GM21515 (cell line): ENCODE measurements around the gene LCN15.
A peak's percentile ranks its signal among the peaks of the same experiment; 100 is the strongest.
"Not testable (repeated sequence)": the region's sequence is repeated elsewhere in the genome, so short reads cannot be mapped to it uniquely, and the experiment has no call there.

ENCODE experiments used
- ATAC-seq: cut with Tn5 transposase; IDR thresholded peaks from one replicate; pipeline ENCODE4 v1.9.1; 2021; ENCODE audit not compliant: unreplicated experiment

The LCN15 gene

DNA sequence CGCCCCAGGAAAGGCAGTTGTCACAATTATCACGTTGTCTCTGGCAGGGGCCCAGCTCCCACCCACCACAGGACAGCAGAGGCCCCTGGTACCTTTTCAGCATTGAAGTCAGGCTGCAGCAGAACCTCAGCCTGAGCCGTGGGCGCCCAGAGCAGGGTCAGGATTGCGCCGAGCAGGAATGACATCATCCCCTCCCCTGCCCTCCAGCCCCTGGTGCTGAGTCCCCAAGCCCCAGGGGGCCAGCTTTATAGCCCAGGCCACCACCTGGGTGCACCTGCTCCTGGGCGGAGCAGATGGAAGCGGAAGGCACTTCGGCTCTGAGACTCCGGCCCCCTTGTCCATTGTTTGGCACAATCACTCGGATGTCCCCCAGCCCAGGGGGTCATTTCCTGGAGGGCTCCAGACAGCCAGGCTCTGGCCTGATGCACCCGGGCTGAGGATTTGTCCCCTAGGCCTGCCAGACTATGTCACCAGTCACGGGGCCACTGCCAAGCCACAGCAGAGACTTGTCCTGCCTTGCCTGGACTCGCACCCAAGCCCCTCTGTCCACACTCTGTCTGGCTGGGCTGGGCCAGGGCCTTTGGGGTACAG is at the start of gene LCN15:
LCN15 (minus strand) TSS at position 218 of the 591 bp plus-strand sequence; CDS start at position 188, 30 bp downstream.
- ATAC-seq, result no peak

DNA sequence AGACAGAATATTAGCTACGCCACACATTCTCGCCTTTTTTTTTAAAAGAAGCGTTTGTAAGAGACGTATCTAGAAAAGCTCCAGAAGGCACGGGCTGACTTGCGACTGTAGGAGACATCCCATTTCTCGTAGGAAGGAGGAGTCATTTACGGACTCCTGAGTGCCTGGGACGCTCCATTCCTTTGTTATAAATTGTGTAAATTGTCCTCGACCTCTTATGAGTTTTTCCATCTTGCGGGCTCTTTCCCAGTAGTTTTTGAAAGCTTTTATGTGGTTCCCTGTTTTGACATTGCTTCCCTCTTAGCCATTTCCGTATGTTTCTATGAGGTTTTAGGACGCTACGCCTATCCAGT is 44.5 kb upstream of the LCN15 start:
- no peak for ATAC-seq

DNA sequence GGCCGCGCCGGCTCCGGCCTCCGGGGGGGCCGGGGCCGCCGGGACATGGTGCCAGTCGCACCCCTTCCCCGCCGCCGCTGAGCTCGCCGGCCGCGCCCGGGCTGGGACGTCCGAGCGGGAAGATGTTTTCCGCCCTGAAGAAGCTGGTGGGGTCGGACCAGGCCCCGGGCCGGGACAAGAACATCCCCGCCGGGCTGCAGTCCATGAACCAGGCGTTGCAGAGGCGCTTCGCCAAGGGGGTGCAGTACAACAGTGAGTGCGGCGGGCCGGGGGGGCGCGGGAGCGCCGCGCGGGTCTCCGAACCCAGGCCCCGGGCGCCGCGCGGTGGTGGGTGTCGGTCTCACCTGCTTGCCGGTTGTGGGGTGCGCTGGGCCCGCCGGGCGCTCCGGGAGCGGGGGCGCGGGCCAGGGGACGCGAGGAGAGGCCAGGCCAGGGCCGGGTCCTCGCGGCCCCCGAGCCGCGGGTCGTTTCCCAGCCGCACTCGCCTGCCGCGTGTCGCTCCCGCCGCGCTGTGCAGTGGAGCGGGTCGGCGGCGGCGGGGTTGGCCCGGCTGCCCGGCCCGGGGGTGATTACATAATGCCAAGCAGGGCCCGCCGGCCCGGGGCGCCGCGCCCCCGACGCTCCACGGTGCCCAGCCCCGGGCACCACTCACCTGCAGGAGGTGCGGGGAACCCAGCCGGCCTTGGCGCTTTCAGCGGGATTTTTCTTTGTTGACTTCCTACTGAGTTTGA is 43.9 kb upstream of the LCN15 start:
- peak; percentile 28 for ATAC-seq

DNA sequence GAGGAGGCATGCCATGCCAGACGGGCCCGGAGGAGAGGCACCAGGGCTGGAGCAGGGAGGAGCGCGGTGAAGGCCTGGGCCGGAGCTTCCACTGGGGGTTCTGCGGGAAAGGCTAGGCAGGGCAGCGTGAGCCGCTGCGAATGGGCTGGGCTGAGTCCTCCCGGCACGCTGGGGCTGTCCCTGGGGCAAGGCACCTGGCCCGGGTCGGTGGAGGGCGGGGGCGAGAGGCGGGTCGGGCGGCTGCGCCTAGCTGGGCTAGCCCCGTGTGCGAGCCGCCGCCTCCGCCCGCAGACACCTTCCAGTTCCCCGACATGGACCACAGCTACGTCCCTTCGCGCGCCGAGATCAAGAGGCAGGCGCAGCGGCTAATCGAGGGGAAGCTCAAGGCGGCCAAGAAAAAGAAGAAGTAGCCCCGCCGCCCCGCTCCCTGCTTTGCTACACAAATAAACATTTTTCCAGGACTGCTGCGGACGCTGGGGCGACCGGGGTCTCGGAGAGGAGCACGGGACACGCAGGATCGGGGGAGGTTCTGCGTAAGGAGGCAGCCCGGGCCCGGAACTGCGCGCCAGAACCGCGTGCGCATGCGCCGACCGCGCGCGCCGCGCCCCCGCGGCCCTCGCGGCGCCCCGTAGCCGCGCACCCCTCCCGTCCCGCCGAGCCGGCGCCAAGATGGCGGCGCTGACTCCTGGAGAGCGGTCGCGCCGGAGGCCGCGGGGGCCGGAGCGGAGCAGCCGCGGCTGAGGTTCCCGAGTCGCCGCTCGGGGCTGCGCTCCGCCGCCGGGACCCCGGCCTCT is 43.2 kb upstream of the LCN15 start, which contains the start of gene RABL6:
RABL6 (plus strand) TSS at position 668 of the 794 bp plus-strand sequence. CDS start 249 bp downstream, outside the sequence.
- ATAC-seq, result peak; percentile 69

DNA sequence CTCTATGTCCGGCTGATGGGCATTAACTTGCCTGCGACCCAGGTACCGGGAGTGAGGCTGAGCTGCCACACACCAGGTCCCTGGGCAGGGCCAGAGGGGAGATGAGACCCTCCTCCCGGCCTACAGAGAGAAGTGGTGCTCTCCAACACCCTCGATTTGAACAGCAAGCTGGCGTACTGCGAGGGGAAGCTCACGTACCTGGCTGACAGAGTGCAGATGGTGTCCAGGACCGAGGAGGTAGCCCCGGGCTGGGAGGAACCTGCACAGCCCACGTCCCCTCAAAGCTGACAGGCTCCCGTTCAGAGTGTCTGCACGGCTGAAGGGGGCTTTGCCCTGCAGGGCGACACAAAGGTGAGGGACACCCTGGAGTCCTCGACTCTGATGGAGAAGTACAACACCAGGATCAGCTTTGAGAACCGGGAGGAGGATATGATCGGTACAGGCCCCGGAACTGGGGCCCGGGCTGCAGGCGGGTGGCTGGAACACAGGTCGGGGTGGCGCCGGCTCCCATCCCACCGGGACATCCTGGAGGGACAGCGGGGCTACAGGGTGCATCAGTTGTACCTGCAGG is 42.4 kb upstream of the LCN15 start:
- ATAC-seq, result no peak

GRCh38 chr9:136806067-136806466 is 41.7 kb upstream of the LCN15 start:
- no peak for ATAC-seq

DNA sequence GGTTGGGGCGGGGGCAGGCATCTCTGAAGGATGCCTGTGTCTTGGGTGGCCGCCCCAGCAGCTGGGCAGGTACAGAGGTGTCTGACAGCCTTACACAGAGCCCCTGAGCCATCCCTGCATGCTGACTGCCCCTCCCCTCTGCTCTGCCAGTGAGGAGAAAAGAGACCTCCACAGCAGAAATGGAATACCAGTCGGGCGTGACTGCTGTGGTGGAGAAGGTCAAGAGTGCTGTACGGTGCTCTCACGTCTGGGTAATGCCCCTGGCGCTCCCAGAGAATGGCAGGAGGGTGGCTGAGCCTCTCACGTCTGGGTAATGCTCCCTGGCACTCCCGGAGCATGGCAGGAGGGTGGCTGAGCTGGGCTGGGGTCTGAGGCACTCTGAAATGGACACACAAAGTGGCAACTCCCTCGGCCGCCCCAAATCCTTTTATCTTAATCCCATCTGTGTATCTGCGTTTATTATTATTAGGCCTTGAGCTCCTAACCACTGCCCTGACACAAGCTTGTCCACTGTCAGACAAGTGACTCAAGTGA is 41.0 kb upstream of the LCN15 start:
- ATAC-seq, result no peak

DNA sequence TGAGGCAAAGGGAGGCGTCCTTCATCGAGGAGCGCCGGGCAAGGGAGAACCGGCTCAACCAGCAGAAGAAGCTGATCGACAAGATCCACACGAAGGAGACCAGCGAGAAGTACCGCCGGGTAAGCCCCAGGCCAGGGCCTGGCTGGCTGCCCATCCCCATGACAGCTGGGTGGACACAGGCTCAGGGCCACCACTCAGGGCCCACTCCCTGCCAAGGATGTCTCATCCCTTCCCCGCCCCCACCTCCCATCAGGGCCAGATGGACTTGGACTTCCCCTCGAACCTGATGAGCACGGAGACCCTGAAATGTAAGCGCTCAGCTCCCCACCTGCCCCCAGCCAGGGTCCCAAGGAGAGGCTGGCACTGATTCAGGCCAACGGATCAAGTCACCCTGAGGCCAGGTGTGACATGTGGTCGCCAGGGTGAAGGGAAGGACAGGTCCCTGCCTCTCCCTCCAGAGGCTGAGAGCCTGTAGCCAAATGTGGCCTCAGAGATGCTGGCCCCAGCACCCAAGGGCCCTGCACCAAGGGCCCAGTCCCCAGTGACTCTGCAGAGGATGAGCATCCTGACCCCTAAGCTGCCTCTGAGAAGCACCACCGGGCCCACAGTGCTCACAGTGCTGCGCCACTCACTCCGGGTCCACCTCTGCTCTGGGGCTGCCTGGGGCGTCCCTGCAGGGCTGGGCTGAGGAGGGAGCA is 40.3 kb upstream of the LCN15 start:
- ATAC-seq, result no peak

GRCh38 chr9:136803551-136804508 is 39.5 kb upstream of the LCN15 start:
- ATAC-seq, result no peak

DNA sequence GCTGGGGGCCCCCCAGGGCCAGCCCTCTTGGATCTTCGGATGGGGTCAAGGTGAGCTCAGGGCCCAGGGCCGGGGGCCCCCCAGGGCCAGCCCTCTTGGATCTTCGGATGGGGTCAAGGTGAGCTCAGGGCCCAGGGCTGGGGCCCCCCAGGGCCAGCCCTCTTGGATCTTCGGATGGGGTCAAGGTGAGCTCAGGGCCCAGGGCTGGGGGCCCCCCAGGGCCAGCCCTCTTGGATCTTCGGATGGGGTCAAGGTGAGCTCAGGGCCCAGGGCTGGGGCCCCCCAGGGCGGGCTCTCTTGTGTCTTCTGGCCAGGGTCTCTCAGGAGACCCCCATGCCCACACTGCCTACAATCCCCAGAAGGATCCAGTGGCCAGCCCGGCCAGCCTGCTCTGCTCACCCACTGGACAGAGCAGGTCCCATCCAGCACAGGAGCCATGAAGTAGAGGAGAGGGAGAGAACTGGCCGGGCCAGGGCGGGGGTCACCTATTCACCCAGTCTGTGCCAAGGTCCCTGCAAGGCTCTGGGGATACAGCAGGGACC is 38.8 kb upstream of the LCN15 start:
- not testable (repeated sequence) for ATAC-seq

DNA sequence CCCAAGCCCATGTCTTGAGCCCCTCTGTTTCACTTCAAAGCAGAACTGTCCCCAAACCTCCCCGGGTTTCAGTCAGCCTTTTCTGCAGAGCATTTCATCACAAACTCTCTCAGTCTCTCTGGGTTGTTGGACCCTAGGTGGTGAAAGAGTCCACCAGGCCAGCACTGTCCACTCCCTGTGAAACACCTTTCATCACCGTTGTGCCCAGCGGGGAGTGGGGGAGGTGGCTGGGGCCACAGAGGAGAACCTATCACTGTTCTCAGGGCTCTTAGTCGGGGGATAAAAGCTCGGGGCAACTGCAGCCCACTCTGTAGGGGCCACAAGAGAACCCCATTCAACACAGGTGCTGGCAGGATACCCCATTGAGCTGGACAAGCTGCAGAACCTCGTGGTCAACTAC is 38.0 kb upstream of the LCN15 start:
- no peak for ATAC-seq

GRCh38 chr9:136799854-136800657 is 35.7 kb upstream of the LCN15 start:
- ATAC-seq, result no peak

DNA sequence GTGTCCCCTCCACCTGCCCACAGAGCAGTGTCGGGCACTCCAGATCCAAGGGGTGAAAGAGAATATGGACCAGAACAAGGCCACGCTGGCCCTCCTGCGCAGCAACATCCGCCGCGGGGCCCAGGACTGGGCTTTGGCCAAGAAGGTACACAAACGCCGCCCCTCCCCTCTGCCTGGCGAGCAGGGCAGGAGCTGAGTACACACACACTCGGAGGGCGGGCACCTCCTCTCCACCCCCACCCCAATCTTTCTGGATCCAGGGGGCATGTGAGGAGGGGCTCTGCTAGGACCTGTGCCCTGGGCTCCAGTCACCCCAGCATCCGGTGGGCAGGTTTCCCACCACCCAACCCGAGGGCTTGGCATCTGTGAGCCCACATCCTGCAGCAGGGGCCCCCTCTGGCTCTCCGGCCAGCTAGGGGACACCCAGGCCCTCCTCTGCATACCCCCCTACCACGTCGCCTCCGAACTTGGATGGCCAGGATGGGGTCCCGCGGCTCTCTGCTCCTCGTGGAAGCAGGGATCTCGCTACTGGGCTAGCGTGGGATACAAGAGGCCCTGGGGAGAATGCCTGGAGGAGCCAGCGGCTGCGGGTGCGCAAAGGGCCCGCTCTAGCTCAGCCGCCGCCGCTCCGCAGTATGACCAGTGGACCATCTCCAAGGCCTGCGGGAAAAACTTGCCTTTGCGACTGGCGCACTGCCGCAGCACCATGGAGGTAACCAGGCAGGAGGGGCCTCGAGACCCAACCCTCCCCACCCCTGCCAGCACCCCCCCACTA is 34.9 kb upstream of the LCN15 start:
- ATAC-seq, result no peak

- no peak for ATAC-seq
These were observed 34.4 kb upstream of the LCN15 start for GRCh38 chr9:136798708-136799078.

GRCh38 chr9:136796775-136797347 is 32.5 kb upstream of the LCN15 start:
- ATAC-seq, result not testable (repeated sequence)

DNA sequence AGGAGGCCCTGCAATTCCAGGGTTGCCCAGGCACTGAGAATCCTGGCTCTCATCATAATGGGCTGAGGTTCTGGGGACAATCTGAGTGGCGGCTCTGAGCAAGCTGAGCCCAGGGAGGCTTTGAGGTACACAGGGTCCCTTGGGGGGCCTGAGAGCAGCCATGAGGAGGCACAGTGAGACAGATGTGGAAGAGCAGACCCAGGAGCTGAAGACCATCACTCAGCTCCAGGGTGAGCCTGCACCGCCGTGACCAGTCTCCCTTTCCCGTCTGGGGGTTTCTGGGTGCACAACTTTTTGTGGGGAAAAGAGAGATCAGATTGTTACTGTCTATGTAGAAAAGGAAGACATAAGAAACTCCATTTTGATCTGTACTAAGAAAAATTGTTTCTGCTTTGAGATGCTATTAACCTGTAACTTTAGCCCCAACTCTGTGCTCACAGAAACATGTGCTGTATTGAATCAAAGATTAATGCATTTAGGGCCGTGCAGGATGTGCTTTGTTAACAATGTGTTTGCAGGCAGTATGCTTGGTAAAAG is 32.0 kb upstream of the LCN15 start, which contains the start of gene CCDC183:
CCDC183 (plus strand) TSS at position 101 of the 537 bp plus-strand sequence; CDS start at position 161, 60 bp downstream.
- ATAC-seq, result no peak

GRCh38 chr9:136795000-136795348 is 30.7 kb upstream of the LCN15 start:
- ATAC-seq, result no peak
